Nephron progenitor cell (in vitro differentiated cells): ENCODE measurements around the gene ADCY7.

Experiments
- DNase-seq: peaks from one replicate; pipeline ENCODE4 v3.0.0; 2021
- H3K27ac Mint-ChIP-seq: 2 replicates; pipeline ENCODE4 v1.8.0; 2021; ENCODE audit warnings: mild to moderate bottlenecking, moderate library complexity, mixed read lengths
- H3K27me3 Mint-ChIP-seq: 2 replicates; pipeline ENCODE4 v1.8.0; 2021; ENCODE audit warnings: mild to moderate bottlenecking, low read depth, mixed read lengths; ENCODE audit not compliant: poor library complexity
- H3K36me3 Mint-ChIP-seq: 2 replicates; pipeline ENCODE4 v1.8.0; 2021; ENCODE audit warnings: low read depth, mixed read lengths
- H3K4me1 Mint-ChIP-seq: 2 replicates; pipeline ENCODE4 v1.8.0; 2021; ENCODE audit warnings: mixed read lengths
- H3K4me3 Mint-ChIP-seq: 2 replicates; pipeline ENCODE4 v1.8.0; 2021; ENCODE audit warnings: mild to moderate bottlenecking, moderate library complexity, mixed read lengths
- H3K9me3 Mint-ChIP-seq: 2 replicates; pipeline ENCODE4 v1.8.0; 2021; ENCODE audit warnings: mild to moderate bottlenecking, moderate library complexity, mixed read lengths
- CTCF ChIP-seq: fragments of 200-600 bp; sonication (generic); IDR thresholded peaks from 2 replicates; pipeline ENCODE4 v1.5.0; 2021; ENCODE audit warnings: antibody characterized with exemption

Gene ADCY7

GRCh38 chr16:50266337-50267091 is at the start of gene ADCY7:
Gene ADCY7, plus strand, starts transcription at chr16:50266551. Its CDS starts 21,629 bp downstream, at chr16:50288180.
- Mint-ChIP-seq H3K27ac (peak within 1 kb of the TSS; percentile 17), H3K9me3 (no peaks in the 10 kb centered on the region), H3K4me1 (peaks cover 47% of the 10 kb centered on the region), H3K4me3 (peak within 1 kb of the TSS; percentile 42), H3K36me3 (no peaks in the 10 kb centered on the region), H3K27me3 (peaks cover 4% of the 10 kb centered on the region)
- TF ChIP-seq CTCF = no peak
- peak; percentile 64 for DNase-seq

GRCh38 chr16:50219402-50219975 is 46.9 kb upstream of the ADCY7 start:
- no peak for TF ChIP-seq CTCF
- Mint-ChIP-seq H3K4me3 (no peak overlapping the region), H3K27ac (no peak overlapping the region), H3K4me1 (no peaks in the 10 kb centered on the region), H3K9me3 (no peaks in the 10 kb centered on the region), H3K36me3 (peaks cover 29% of the 10 kb centered on the region), H3K27me3 (peaks cover 3% of the 10 kb centered on the region)
- DNase-seq = no peak

- Mint-ChIP-seq H3K9me3 (no peaks in the 10 kb centered on the region), H3K4me1 (no peaks in the 10 kb centered on the region), H3K27ac (no peak overlapping the region), H3K4me3 (no peak overlapping the region), H3K27me3 (peaks cover 3% of the 10 kb centered on the region), H3K36me3 (peaks cover 37% of the 10 kb centered on the region)
- TF ChIP-seq CTCF = no peak
- DNase-seq = no peak
Measured at GRCh38 chr16:50224286-50224685, 42.1 kb upstream of the ADCY7 start.

- TF ChIP-seq CTCF = no peak
- H3K4me3 Mint-ChIP-seq = no peak overlapping the region
- no peaks in the 10 kb centered on the region for H3K9me3 Mint-ChIP-seq
- no peak overlapping the region for H3K27ac Mint-ChIP-seq
- H3K4me1 Mint-ChIP-seq = peaks cover under 1% of the 10 kb centered on the region
- H3K27me3 Mint-ChIP-seq = no peaks in the 10 kb centered on the region
- H3K36me3 Mint-ChIP-seq = peaks cover 38% of the 10 kb centered on the region
- no peak for DNase-seq
Measured at GRCh38 chr16:50227120-50227519, 39.2 kb upstream of the ADCY7 start.

GRCh38 chr16:50227665-50228064 is 38.7 kb upstream of the ADCY7 start:
- Mint-ChIP-seq H3K36me3 (peaks cover 38% of the 10 kb centered on the region), H3K4me1 (peaks cover 6% of the 10 kb centered on the region), H3K9me3 (no peaks in the 10 kb centered on the region), H3K27me3 (no peaks in the 10 kb centered on the region), H3K27ac (no peak overlapping the region), H3K4me3 (no peak overlapping the region)
- no peak for TF ChIP-seq CTCF
- no peak for DNase-seq
